K562 (cell line): ENCODE data around the gene TRIM27. TPM values are rescaled to one million over a fixed set of nuclear protein-coding genes. Genes with fewer than 3 reads are reported as not detected.

Experiments used
- CC2D1A ChIP-seq: fragments of 450-650 bp; IDR thresholded peaks from 2 replicates; pipeline ENCODE4 v1.6.1; 2017; ENCODE audit warnings: mild to moderate bottlenecking
- E2F3 ChIP-seq: fragments of 250-450 bp; sonication (Bioruptor Pico); IDR thresholded peaks from 2 replicates; pipeline ENCODE4 v1.4.0; 2020; ENCODE audit warnings: mild to moderate bottlenecking
- E2F4 ChIP-seq: sonication (generic); formaldehyde crosslinking; IDR thresholded peaks from 2 replicates; pipeline ENCODE4 v1.8.0; 2022; ENCODE audit warnings: mild to moderate bottlenecking, low read depth, missing genetic modification reagents
- FOXA1 ChIP-seq: fragments of 450-650 bp; IDR thresholded peaks from 2 replicates; pipeline ENCODE4 v1.6.1; 2016; ENCODE audit warnings: mild to moderate bottlenecking, borderline replicate concordance
- HNRNPH1 ChIP-seq: fragments of 200-400 bp; formaldehyde crosslinking; optimal IDR thresholded peaks from 2 replicates; pipeline ENCODE3; 2017; ENCODE audit warnings: low read depth, mild to moderate bottlenecking, low read length, moderate library complexity
- IFI16 ChIP-seq: fragments of 250-450 bp; sonication (Bioruptor Pico); IDR thresholded peaks from 2 replicates; pipeline ENCODE4 v2.1.2; 2022; ENCODE audit warnings: mild to moderate bottlenecking, inconsistent platforms
- LARP7 ChIP-seq: fragments of 450-650 bp; IDR thresholded peaks from 2 replicates; pipeline ENCODE4 v1.6.1; 2016
- MLX ChIP-seq, 2 experiments: fragments of 450-650 bp in 1 of 2; sonication (generic) in 1 of 2; formaldehyde crosslinking; conservative IDR thresholded peaks; 2 replicates each; pipeline versions ENCODE4 v1.4.0 to v1.8.1; 2020 to 2022; ENCODE audit warnings: mild to moderate bottlenecking in 1 of 2, missing genetic modification reagents in 1 of 2
- MTA2 ChIP-seq: fragments of 450-650 bp; IDR thresholded peaks from 2 replicates; pipeline ENCODE4 v1.6.1; 2016; ENCODE audit warnings: low read depth
- NFIX ChIP-seq: fragments of 250-450 bp; sonication (Bioruptor Pico); IDR thresholded peaks from 2 replicates; pipeline ENCODE4 v1.4.0; 2020; ENCODE audit warnings: low read depth, mild to moderate bottlenecking, moderate library complexity
- SREBF2 ChIP-seq: sonication (generic); formaldehyde crosslinking; IDR thresholded peaks from 2 replicates; pipeline ENCODE4 v1.4.0; 2020; ENCODE audit warnings: mild to moderate bottlenecking, missing genetic modification reagents
- SRF ChIP-seq, 2 experiments: fragments of 250-450, 450-650 bp in 1 of 2; sonication (Bioruptor Pico) in 1 of 2; sonication (generic) in 1 of 2; formaldehyde crosslinking; IDR thresholded peaks; 2 replicates each; pipeline versions ENCODE4 v1.5.0 to v1.5.1; 2020 to 2022; ENCODE audit warnings: mild to moderate bottlenecking in 1 of 2, missing genetic modification reagents in 1 of 2
- TAF15 ChIP-seq: fragments of 200-400 bp; formaldehyde crosslinking; IDR thresholded peaks from 2 replicates; pipeline ENCODE4 v1.6.1; 2017; ENCODE audit warnings: mild to moderate bottlenecking, low read depth, low read length, moderate library complexity
- ZNF277 ChIP-seq: fragments of 250-450 bp; sonication (Bioruptor Pico); IDR thresholded peaks from 2 replicates; pipeline ENCODE4 v1.8.0; 2022; ENCODE audit warnings: inconsistent platforms, mild to moderate bottlenecking, moderate library complexity, borderline replicate concordance
- ZNF311 ChIP-seq: fragments of 250-450 bp; sonication (Bioruptor Pico); IDR thresholded peaks from 2 replicates; pipeline ENCODE4 v1.4.0; 2020; ENCODE audit warnings: mild to moderate bottlenecking, moderate library complexity
- ZNF592 ChIP-seq: fragments of 450-650 bp; IDR thresholded peaks from 2 replicates; pipeline ENCODE4 v1.6.1; 2017; ENCODE audit warnings: antibody characterized with exemption, mild to moderate bottlenecking
- polyA plus RNA-seq, 8 experiments: library from polyadenylated mRNA; depleted of rRNA in 4 of 8; stranded (reverse) in 5 of 8; unstranded in 3 of 8; fragments of >200 nt; fragmentation: Nextera tagmentation in 2 of 8; fragmentation: Illumina TruSeq in 1 of 8; extraction: Ambion mirVana in 2 of 8; extraction: Trizol in 1 of 8; gene quantifications; 2 replicates each; pipeline versions ENCODE4 v1.2.1 to v1.2.3, GENCODE V29; 2011 to 2014; ENCODE audit warnings: inconsistent platforms in 1 of 8, missing spikeins in 1 of 8
- total RNA-seq, 7 experiments: library from RNA; depleted of rRNA in 6 of 7; stranded (reverse); fragments of >200 nt in 6 of 7; fragmentation: Illumina TruSeq in 2 of 7; extraction: Trizol in 2 of 7; gene quantifications; 2 replicates each; pipeline versions ENCODE4 v1.2.1 to v1.2.3, GENCODE V29; 2011 to 2021; ENCODE audit warnings: low replicate concordance in 1 of 7

The TRIM27 gene
- total and polyA plus RNA-seq, 9 of the 15 experiments (the other 6 are each of a cell fraction or from before 2014, with no cell fraction given), result 37.7 to 235 (median 122) TPM

- no peak for TF ChIP-seq MLX (CRISPR knock-in tag; conservative IDR thresholded peaks at IDR 0.05)
- TF ChIP-seq IFI16 (CRISPR knock-in tag), result no peak
- TF ChIP-seq NFIX (CRISPR knock-in tag), result no peak
- peak; percentile 94 for TF ChIP-seq ZNF592
- no peak for TF ChIP-seq SREBF2 (CRISPR knock-in tag)
- no peak for TF ChIP-seq LARP7
- TF ChIP-seq FOXA1, result no peak
- no peak for TF ChIP-seq ZNF311
- 0 out of 4 replicates have a peak, but pooled peaks of 1 of the 2 experiments have one; percentile 17 for TF ChIP-seq SRF (CRISPR knock-in tag; IDR thresholded peaks at IDR 0.05)
- TF ChIP-seq HNRNPH1, result no peak
- no peak for TF ChIP-seq E2F4 (CRISPR knock-in tag)
- 0 out of 2 replicates have a peak, but pooled peaks have one; percentile 9 for TF ChIP-seq CC2D1A
- no peak for TF ChIP-seq MTA2
- no peak for TF ChIP-seq E2F3 (CRISPR knock-in tag)
- no peak for TF ChIP-seq TAF15
- TF ChIP-seq ZNF277 (CRISPR knock-in tag), result no peak
Measured at GRCh38 chr6:28953039-28953584, 29.3 kb upstream of the TRIM27 start (continued).
